Endothelial cell of umbilical vein (primary cell): Measurements from ENCODE around the gene GMCL1. TPM values are rescaled to one million over a fixed set of nuclear protein-coding genes. Genes with fewer than 3 reads are reported as not detected.

Experiments
- BruUV-seq: library from RNA; stranded (reverse); fragments of 400-500 nt; replicated peaks from 2 replicates; lab custom pipeline; 2021; lab: Mats Ljungman, UMichigan
- CTCF ChIA-PET: fragments of 300-600, 350-600 bp; sonication (Branson Sonifier 250); formaldehyde crosslinking; loops from one replicate; lab custom pipeline; 2021; ENCODE audit warnings: antibody characterized with exemption, inconsistent platforms; lab: Charles Lee
- POLR2A ChIA-PET: fragments of 300-600, 350-600 bp; sonication (Branson Sonifier 250); formaldehyde crosslinking; loops from one replicate; lab custom pipeline; 2021; ENCODE audit warnings: antibody characterized with exemption, inconsistent platforms; lab: Charles Lee
- DNase-seq: peaks from one replicate; pipeline ENCODE4 v3.0.0-alpha.2; 2011; ENCODE audit warnings: low read depth, low spot score
- FAIRE-seq: peaks from 2 replicates; lab custom pipeline; 2011; peaks lifted over from hg19 to GRCh38; lab: Jason Lieb, UNC
- H2AFZ ChIP-seq: 2 replicates; pipeline ENCODE4 v1.6.0; 2012; ENCODE audit warnings: low read depth, low read length, control low read depth, inconsistent platforms
- H3K27ac ChIP-seq: 2 replicates; pipeline ENCODE4 v1.5.1; 2011; ENCODE audit warnings: low read depth, mild to moderate bottlenecking, control low read depth, low read length, moderate library complexity; ENCODE audit not compliant: insufficient read depth
- H3K27me3 ChIP-seq, 2 experiments: 2 replicates each; pipeline versions ENCODE4 v1.6.0 to v1.6.1; 2011; ENCODE audit warnings: low read length in 2 of 2, mixed read lengths in 1 of 2; ENCODE audit not compliant: control insufficient read depth in 2 of 2, insufficient read depth in 2 of 2
- H3K36me3 ChIP-seq, 2 experiments: 2 replicates in 1 of 2; 3 replicates in 1 of 2; pipeline ENCODE4 v1.5.1; 2011; ENCODE audit warnings: low read length in 2 of 2, mild to moderate bottlenecking in 1 of 2, moderate library complexity in 1 of 2; ENCODE audit not compliant: control insufficient read depth in 2 of 2, insufficient read depth in 2 of 2; ENCODE audit errors: extremely low read depth in 1 of 2
- H3K4me1 ChIP-seq: 3 replicates; pipeline ENCODE4 v1.5.1; 2011; ENCODE audit warnings: mild to moderate bottlenecking, low read length; ENCODE audit not compliant: control insufficient read depth, insufficient read depth; ENCODE audit errors: extremely low read depth
- H3K4me2 ChIP-seq: 2 replicates; pipeline ENCODE4 v1.6.1; 2011; ENCODE audit warnings: low read length, control low read depth, mixed read lengths; ENCODE audit not compliant: insufficient read depth
- H3K4me3 ChIP-seq, 3 experiments: fragments of 200-600 bp in 1 of 3; sonication (generic), shearing (Covaris generic) in 1 of 3; replicated peaks in 1 of 3; 2 replicates each; pipeline ENCODE4 v1.5.1; 2011 to 2016; ENCODE audit warnings: control low read depth in 3 of 3, low read length in 3 of 3, mild to moderate bottlenecking in 2 of 3, inconsistent platforms in 1 of 3, low read depth in 1 of 3, moderate library complexity in 1 of 3; ENCODE audit not compliant: insufficient read depth in 1 of 3
- H3K79me2 ChIP-seq: 2 replicates; pipeline ENCODE4 v1.6.0; 2012; ENCODE audit warnings: low read length, inconsistent platforms; ENCODE audit not compliant: control insufficient read depth, insufficient read depth
- H3K9ac ChIP-seq: replicated peaks from 2 replicates; pipeline ENCODE3; 2011; ENCODE audit warnings: low read length, control low read depth; ENCODE audit not compliant: insufficient read depth; ENCODE audit errors: extremely low read depth
- H3K9me1 ChIP-seq: replicated peaks from 3 replicates; pipeline ENCODE4 v1.6.0; 2011; ENCODE audit warnings: mild to moderate bottlenecking, low read length; ENCODE audit not compliant: control insufficient read depth, insufficient read depth; ENCODE audit errors: extremely low read depth
- H3K9me3 ChIP-seq: replicated peaks from 2 replicates; pipeline ENCODE4 v1.5.1; 2012; ENCODE audit warnings: low read length, inconsistent platforms; ENCODE audit not compliant: control insufficient read depth, insufficient read depth
- H4K20me1 ChIP-seq: replicated peaks from 2 replicates; pipeline ENCODE3; 2011; ENCODE audit warnings: mild to moderate bottlenecking, low read length; ENCODE audit not compliant: control insufficient read depth, insufficient read depth; ENCODE audit errors: extremely low read depth
- EZH2 ChIP-seq: IDR thresholded peaks from 2 replicates; pipeline ENCODE4 v1.6.1; 2012; ENCODE audit warnings: borderline replicate concordance, low read depth, mild to moderate bottlenecking, moderate library complexity, low read length, inconsistent platforms; ENCODE audit not compliant: severe bottlenecking
- FOS ChIP-seq: IDR thresholded peaks from 2 replicates; pipeline ENCODE4 v1.6.1; 2011; ENCODE audit warnings: mild to moderate bottlenecking, low read length, moderate library complexity, borderline replicate concordance; ENCODE audit not compliant: insufficient read depth
- GATA2 ChIP-seq: IDR thresholded peaks from 2 replicates; pipeline ENCODE4 v1.7.0; 2011; ENCODE audit warnings: low read depth, mild to moderate bottlenecking, moderate library complexity, mixed read lengths, low read length; ENCODE audit not compliant: insufficient read length, insufficient read depth
- JUN ChIP-seq: IDR thresholded peaks from 2 replicates; pipeline ENCODE4 v1.6.1; 2011; ENCODE audit warnings: borderline replicate concordance, low read depth; ENCODE audit not compliant: insufficient read length, insufficient read depth
- MYC ChIP-seq: IDR thresholded peaks from one replicate; pipeline ENCODE4 v1.6.1; 2011; ENCODE audit warnings: mild to moderate bottlenecking, low read depth, low read length
- POLR2A ChIP-seq: IDR thresholded peaks from 2 replicates; pipeline ENCODE4 v1.6.1; 2012; ENCODE audit warnings: low read depth, mild to moderate bottlenecking, control low read depth, low read length
- POLR2AphosphoS5 ChIP-seq: IDR thresholded peaks from 2 replicates; pipeline ENCODE4 v1.6.1; 2012; ENCODE audit warnings: low read depth, mild to moderate bottlenecking, control low read depth, low read length, moderate library complexity; ENCODE audit not compliant: insufficient read depth
- dilution Hi-C: fragments of 300-500 bp; cut with MboI; formaldehyde crosslinking; loops from one replicate; pipeline ENCODE4 v1.15.0; 2019; ENCODE audit warnings: low sequenced_read_pairs; ENCODE audit not compliant: extremely low pct_ligation_motif_present
- intact Hi-C: fragments of 100-400 bp; cut with micrococcal nuclease; formaldehyde crosslinking; loops from one replicate; pipeline ENCODE4 v1.10.0; 2022
- polyA plus RNA-seq, 4 experiments: library from polyadenylated mRNA; depleted of rRNA in 3 of 4; stranded (reverse) in 3 of 4; unstranded in 1 of 4; fragments of >200 nt; gene quantifications; 2 replicates each; pipeline versions ENCODE4 v1.2.1 to v1.2.3, GENCODE V29; 2011 to 2012; ENCODE audit warnings: missing spikeins in 1 of 4
- total RNA-seq: library from RNA; stranded (reverse); gene quantifications from 2 replicates; pipeline ENCODE4 v1.2.3, GENCODE V29; 2021
- TF ChIP-seq, protein P1 (sequence below), 2 donors: IDR thresholded peaks; 1 replicate in 1 of 2; 2 replicates in 1 of 2; pipeline ENCODE4 v1.5.1; 2011; ENCODE audit warnings: low read length in 2 of 2, mild to moderate bottlenecking in 2 of 2, moderate library complexity in 2 of 2, control low read depth in 1 of 2, inconsistent platforms in 1 of 2, low read depth in 1 of 2; ENCODE audit not compliant: insufficient read depth in 1 of 2; ENCODE audit errors: extremely low read depth in 1 of 2
- TF ChIP-seq, protein P2 (sequence below): IDR thresholded peaks from 2 replicates; pipeline ENCODE4 v1.6.1; 2011; ENCODE audit not compliant: insufficient read depth, insufficient read length

Gene GMCL1
- total and polyA plus RNA-seq, 2 donors (not counting 3 experiments of a cell fraction or from before 2014, with no cell fraction given), result 4.2 to 14.6 TPM

DNA sequence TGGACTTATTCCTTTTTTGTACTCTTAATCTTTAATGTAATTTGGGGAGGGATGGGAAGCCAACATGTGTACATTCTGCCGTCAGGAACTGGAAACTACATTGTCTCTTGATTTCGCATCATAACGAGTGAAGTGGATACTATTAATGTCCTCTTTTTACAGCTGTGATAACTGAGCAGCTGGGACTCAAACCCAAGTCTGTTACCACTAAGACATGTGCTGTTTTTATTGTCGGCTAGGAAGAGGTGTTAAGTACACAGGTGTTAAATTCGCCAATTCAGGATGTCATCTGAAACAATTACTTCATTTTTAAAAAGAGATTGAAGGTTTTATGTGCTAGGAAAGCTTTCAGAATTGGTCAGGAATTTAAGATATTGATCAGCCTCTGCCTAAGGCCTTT is 6.9 kb downstream of the GMCL1 start:
- Histone ChIP-seq H3K4me1 (no peaks in the 10 kb centered on the region), H3K36me3 (peaks cover 0 to 2% of the 10 kb centered on the region in 2 experiments), H4K20me1 (no peaks in the 10 kb centered on the region), H3K4me3 (no peak overlapping the region), H3K79me2 (peaks cover 19% of the 10 kb centered on the region), H3K9me3 (no peaks in the 10 kb centered on the region), H3K4me2 (no peak overlapping the region), H3K9me1 (no peaks in the 10 kb centered on the region), H2AFZ (no peak overlapping the region), H3K9ac (no peak overlapping the region), H3K27me3 (no peaks in the 10 kb centered on the region), H3K27ac (no peak overlapping the region)
- POLR2A ChIA-PET, result no interaction called here
- intact Hi-C loops, result no loop called here
- FAIRE-seq, result no peak
- DNase-seq, result no peak
- BruUV-seq, result no TSS peak
- dilution Hi-C loops, result no loop called here
- CTCF ChIA-PET, result interaction anchor here (1.0 to 1.4 kb wide), 3 partner anchors 11 to 112 kb away, joined by 3 to 7 read pairs (median 5); no protein-coding TSS in a partner anchor
- TF ChIP-seq FOS, result no peak
- no peak for TF ChIP-seq EZH2
- TF ChIP-seq POLR2AphosphoS5, result no peak
- TF ChIP-seq GATA2, result no peak
- no peak for TF ChIP-seq POLR2A
- TF ChIP-seq, protein P1, sequence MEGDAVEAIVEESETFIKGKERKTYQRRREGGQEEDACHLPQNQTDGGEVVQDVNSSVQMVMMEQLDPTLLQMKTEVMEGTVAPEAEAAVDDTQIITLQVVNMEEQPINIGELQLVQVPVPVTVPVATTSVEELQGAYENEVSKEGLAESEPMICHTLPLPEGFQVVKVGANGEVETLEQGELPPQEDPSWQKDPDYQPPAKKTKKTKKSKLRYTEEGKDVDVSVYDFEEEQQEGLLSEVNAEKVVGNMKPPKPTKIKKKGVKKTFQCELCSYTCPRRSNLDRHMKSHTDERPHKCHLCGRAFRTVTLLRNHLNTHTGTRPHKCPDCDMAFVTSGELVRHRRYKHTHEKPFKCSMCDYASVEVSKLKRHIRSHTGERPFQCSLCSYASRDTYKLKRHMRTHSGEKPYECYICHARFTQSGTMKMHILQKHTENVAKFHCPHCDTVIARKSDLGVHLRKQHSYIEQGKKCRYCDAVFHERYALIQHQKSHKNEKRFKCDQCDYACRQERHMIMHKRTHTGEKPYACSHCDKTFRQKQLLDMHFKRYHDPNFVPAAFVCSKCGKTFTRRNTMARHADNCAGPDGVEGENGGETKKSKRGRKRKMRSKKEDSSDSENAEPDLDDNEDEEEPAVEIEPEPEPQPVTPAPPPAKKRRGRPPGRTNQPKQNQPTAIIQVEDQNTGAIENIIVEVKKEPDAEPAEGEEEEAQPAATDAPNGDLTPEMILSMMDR (IDR thresholded peaks at IDR 0.05; ENCODE audit: extremely low read depth in 1 of 2, insufficient read depth in 1 of 2, low read depth in 1 of 2, low read length in 2 of 2), result no peak
- no peak for TF ChIP-seq MYC
- TF ChIP-seq, protein P2, sequence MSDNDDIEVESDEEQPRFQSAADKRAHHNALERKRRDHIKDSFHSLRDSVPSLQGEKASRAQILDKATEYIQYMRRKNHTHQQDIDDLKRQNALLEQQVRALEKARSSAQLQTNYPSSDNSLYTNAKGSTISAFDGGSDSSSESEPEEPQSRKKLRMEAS, result no peak
- TF ChIP-seq JUN, result no peak
